Calu3 (cell line): ENCODE measurements around the gene ANO3. TPM values are rescaled to one million over a fixed set of nuclear protein-coding genes. Genes with fewer than 3 reads are reported as not detected.

Source experiments
- BruUV-seq: library from RNA; stranded (reverse); fragments of 400-500 nt; replicated peaks from 2 replicates; lab custom pipeline; 2021; lab: Mats Ljungman, UMichigan
- CTCF ChIA-PET: fragments of 300-600 bp; sonication (Branson Sonifier 250); formaldehyde crosslinking; loops from one replicate; lab custom pipeline; 2022; ENCODE audit warnings: antibody characterized with exemption; lab: Charles Lee
- DNase-seq: peaks from one replicate; pipeline ENCODE4 v3.0.0; 2022
- H3K27ac Mint-ChIP-seq: one replicate; pipeline ENCODE4 v1.8.0; 2022; ENCODE audit warnings: mixed read lengths; ENCODE audit not compliant: unreplicated experiment
- H3K27me3 Mint-ChIP-seq: one replicate; pipeline ENCODE4 v1.8.0; 2022; ENCODE audit warnings: mixed read lengths; ENCODE audit not compliant: unreplicated experiment
- H3K36me3 Mint-ChIP-seq: one replicate; pipeline ENCODE4 v1.8.0; 2022; ENCODE audit warnings: mild to moderate bottlenecking, moderate library complexity, mixed read lengths; ENCODE audit not compliant: insufficient read depth, unreplicated experiment
- H3K4me1 Mint-ChIP-seq: one replicate; pipeline ENCODE4 v1.8.0; 2022; ENCODE audit warnings: mild to moderate bottlenecking, low read depth, mixed read lengths; ENCODE audit not compliant: unreplicated experiment
- H3K4me3 Mint-ChIP-seq: one replicate; pipeline ENCODE4 v1.8.0; 2022; ENCODE audit warnings: mild to moderate bottlenecking, low read depth, moderate library complexity, mixed read lengths; ENCODE audit not compliant: unreplicated experiment
- H3K9me3 Mint-ChIP-seq: one replicate; pipeline ENCODE4 v1.8.0; 2022; ENCODE audit warnings: low read depth, mixed read lengths; ENCODE audit not compliant: unreplicated experiment
- intact Hi-C: fragments of 100-400 bp; cut with micrococcal nuclease; formaldehyde crosslinking; loops from one replicate; pipeline ENCODE4 v1.10.0; 2022; ENCODE audit not compliant: unreplicated experiment
- total RNA-seq: library from RNA; stranded (reverse); gene quantifications from 2 replicates; pipeline ENCODE4 v1.2.3, GENCODE V29; 2022
- TF ChIP-seq, protein P1 (sequence below): fragments of 200-600 bp; IDR thresholded peaks from one replicate; pipeline ENCODE4 v1.8.0; 2022; ENCODE audit warnings: antibody characterized with exemption; ENCODE audit not compliant: unreplicated experiment

ANO3 gene
- total RNA-seq, 1 experiment from 2014 or later: not detected

DNA sequence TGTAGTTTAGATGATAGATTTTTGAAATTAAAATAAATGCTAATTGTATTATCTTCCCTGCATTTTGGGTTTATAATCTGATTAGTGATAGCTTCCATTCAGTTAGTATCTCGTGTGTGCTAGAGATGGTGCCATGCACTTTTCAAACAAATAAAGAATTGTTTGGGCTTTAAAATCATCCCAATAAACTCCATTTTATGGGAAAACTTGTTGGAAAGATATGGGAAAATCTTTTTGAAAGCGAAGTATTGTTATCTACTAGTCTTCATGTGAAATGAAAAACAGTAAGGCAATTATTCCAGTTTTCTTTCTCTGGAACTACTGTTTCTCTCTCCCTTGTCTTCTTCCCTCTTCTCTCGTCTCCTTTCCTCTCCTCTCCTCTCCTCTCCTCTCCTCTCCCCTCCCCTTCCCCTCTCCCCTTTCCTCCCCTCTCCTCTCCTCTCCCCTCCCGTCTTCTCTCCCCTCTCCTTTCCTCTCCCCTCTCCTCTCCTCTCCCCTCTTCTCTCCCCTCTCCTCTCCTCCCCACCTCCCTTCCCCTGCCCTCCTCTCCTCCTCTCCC is 268.0 kb downstream of the ANO3 start:
- H3K4me3 Mint-ChIP-seq: no peak overlapping the region
- peaks cover 4% of the 10 kb centered on the region for H3K9me3 Mint-ChIP-seq
- no TSS peak for BruUV-seq
- no peak for DNase-seq
- H3K27me3 Mint-ChIP-seq: no peaks in the 10 kb centered on the region
- intact Hi-C loops: no loop called here
- H3K27ac Mint-ChIP-seq: no peak overlapping the region
- TF ChIP-seq, protein P1, sequence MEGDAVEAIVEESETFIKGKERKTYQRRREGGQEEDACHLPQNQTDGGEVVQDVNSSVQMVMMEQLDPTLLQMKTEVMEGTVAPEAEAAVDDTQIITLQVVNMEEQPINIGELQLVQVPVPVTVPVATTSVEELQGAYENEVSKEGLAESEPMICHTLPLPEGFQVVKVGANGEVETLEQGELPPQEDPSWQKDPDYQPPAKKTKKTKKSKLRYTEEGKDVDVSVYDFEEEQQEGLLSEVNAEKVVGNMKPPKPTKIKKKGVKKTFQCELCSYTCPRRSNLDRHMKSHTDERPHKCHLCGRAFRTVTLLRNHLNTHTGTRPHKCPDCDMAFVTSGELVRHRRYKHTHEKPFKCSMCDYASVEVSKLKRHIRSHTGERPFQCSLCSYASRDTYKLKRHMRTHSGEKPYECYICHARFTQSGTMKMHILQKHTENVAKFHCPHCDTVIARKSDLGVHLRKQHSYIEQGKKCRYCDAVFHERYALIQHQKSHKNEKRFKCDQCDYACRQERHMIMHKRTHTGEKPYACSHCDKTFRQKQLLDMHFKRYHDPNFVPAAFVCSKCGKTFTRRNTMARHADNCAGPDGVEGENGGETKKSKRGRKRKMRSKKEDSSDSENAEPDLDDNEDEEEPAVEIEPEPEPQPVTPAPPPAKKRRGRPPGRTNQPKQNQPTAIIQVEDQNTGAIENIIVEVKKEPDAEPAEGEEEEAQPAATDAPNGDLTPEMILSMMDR: no peak
- H3K36me3 Mint-ChIP-seq: no peaks in the 10 kb centered on the region
- CTCF ChIA-PET: no interaction called here
- H3K4me1 Mint-ChIP-seq: no peaks in the 10 kb centered on the region

DNA sequence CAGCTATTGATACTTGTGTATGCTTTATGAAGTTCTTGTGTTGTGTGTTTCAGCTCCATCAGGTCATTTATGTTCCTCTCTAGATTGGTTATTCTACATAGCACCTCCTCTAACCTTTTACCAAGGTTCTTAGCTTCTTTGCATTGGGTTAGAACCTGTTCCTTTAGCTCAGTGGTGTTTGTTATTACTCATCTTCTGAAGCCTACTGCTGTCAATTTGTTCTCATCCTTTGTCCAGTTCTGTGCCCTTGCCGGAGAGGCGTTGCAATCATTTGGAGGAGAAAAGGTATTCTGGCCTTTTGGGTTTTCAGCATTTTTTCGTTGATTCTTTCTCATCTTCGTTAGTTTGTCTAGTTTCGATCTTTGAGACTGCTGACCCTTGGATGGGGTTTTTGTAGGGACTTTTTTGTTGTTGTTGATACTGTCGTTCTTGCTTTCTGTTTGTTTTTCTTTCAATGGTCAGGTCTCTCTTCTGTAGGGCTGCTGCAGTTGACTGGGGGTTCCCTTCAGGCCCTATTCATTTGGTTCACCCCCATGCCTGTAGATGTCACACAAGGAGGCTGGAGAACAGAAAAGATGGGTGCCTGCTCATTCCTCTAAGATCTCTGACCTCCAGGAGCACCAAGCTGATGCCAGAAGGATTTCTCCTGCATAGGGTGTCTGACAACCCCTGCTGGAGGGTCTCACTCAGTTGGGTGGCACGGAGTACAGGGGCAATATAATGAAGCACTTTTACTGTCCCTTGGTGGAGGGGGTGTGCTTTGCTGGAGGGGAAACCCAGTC is 276.0 kb downstream of the ANO3 start:
- CTCF ChIA-PET: interaction anchor here (0.7 kb wide), 1 partner anchor 109 kb away, joined by 5 read pairs; no protein-coding TSS in a partner anchor

DNA sequence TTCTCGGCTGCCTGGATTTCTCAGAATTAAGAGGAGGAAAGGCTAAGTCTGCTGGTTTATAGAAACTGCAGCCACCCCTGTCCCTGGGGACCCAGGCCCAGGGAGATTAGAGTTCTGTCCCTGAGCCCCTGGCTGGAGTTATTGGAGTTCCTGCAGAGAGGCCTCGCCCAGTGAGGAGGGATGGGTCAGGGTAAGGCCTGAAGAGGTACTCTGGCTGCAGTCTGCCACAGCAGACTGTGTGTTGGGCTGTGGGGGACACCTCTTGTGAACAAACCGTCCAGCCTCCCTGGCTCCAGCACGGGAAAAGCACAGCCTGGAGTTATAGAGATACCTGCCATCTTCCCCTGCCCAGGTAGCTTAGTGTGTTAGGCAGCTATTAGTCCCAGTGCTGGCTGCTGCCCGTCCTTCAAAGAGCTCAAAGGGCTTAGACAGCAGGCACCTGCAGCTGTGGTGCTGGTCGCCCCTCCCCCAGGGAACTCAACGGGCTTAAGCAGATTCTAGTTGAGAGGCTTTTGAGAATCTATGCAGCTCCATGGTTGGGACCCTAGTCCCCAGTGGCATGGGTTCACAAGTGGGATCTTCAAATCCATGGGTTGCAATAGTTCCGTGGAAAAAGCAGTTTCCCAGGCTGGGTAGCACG is 276.7 kb downstream of the ANO3 start:
- no peak for DNase-seq
- Mint-ChIP-seq H3K36me3 (no peaks in the 10 kb centered on the region), H3K4me3 (no peak overlapping the region), H3K9me3 (peaks cover 6% of the 10 kb centered on the region), H3K4me1 (no peaks in the 10 kb centered on the region), H3K27me3 (peaks cover 12% of the 10 kb centered on the region), H3K27ac (no peak overlapping the region)
- BruUV-seq: no TSS peak
- CTCF ChIA-PET: interaction anchor here (0.7 kb wide), 1 partner anchor 108 kb away, joined by 5 read pairs; no protein-coding TSS in a partner anchor
- intact Hi-C loops: no loop called here
- TF ChIP-seq, protein P1: no peak

More for the DNA sequence above, 276.0 kb downstream of the ANO3 start:
- BruUV-seq: no TSS peak
- Mint-ChIP-seq H3K4me3 (no peak overlapping the region), H3K36me3 (no peaks in the 10 kb centered on the region), H3K4me1 (no peaks in the 10 kb centered on the region), H3K27ac (no peak overlapping the region), H3K27me3 (peaks cover 12% of the 10 kb centered on the region), H3K9me3 (peaks cover 6% of the 10 kb centered on the region)
- intact Hi-C loops: no loop called here
- DNase-seq: no peak
- TF ChIP-seq, protein P1: no peak

DNA sequence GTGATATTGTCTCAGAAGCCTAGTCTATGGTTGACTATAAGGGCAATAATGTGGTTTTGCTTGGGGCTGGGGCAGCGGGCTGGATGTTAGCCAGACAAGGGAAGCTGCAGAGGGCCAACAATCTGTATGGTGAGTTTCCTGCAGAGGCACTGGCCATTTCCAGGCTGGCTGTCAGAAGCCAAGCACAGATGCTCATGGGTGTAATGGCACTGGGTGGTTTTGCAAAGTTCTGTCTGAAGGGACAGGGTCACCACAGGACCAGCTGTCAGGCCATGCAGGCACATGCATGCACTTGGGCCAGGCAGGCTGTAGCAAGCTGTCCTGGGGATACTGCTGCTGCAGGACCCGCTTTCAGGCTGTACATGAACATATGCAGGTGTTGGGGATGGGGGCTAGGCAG is 281.8 kb downstream of the ANO3 start:
- CTCF ChIA-PET: no interaction called here
- intact Hi-C loops: no loop called here
- H3K4me1 Mint-ChIP-seq: no peaks in the 10 kb centered on the region

More for the DNA sequence above, 281.8 kb downstream of the ANO3 start:
- Mint-ChIP-seq H3K27me3 (no peaks in the 10 kb centered on the region), H3K27ac (no peak overlapping the region), H3K4me3 (no peak overlapping the region), H3K36me3 (no peaks in the 10 kb centered on the region), H3K9me3 (no peaks in the 10 kb centered on the region)
- no TSS peak for BruUV-seq
- TF ChIP-seq, protein P1: no peak
- no peak for DNase-seq
